Measurements from ENCODE around the gene NYNRIN. TPM values are rescaled to one million over a fixed set of nuclear protein-coding genes. Genes with fewer than 3 reads are reported as not detected.

Gene NYNRIN
- total RNA-seq, 1 experiment from 2014 or later = 18.7 TPM

DNA sequence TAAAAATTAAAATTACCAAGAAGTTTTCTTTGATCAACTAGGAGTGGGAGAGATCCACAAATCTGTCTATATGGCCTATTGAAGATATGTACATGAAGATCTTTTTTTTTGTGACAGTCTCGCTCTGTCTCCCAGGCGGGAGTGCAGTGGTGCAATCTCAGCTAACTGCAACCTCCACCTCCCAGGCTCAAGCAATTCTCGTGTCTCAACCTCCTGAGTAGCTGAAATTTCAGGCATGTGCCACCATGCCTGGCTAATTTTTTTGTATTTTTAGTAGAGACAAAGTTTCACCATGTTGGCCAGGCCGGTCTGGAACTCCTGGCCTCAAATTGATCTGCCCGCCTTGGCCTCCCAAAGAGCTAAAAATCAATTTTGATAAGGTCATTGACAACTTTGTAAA is 35.4 kb upstream of the NYNRIN start:
- H3K27ac ChIP-seq (ENCODE audit: insufficient read length, low read depth, low read length) = no peak overlapping the region
- H3K27me3 ChIP-seq (ENCODE audit: insufficient read depth, low read length) = no peaks in the 10 kb centered on the region; the same call in 1 of the 2 replicates
- H2BK120ac ChIP-seq (ENCODE audit: low read depth, low read length, poor library complexity, severe bottlenecking) = no peak overlapping the region
- H2BK15ac ChIP-seq (ENCODE audit: low read depth, low read length) = no peak overlapping the region
- no peak overlapping the region for H2BK5ac ChIP-seq (ENCODE audit: insufficient read length, low read length)
- H3K79me1 ChIP-seq (ENCODE audit: insufficient read depth, low read depth, low read length, poor library complexity, severe bottlenecking) = no peaks in the 10 kb centered on the region
- H3K23me2 ChIP-seq (ENCODE audit: insufficient read length, low read depth, low read length, poor library complexity, severe bottlenecking) = peaks cover 15% of the 10 kb centered on the region
- no peak overlapping the region for H3K27ac Mint-ChIP-seq
- no peak overlapping the region for H4K5ac ChIP-seq (ENCODE audit: insufficient read length, low read depth, low read length)
- H3K9me3 Mint-ChIP-seq = no peaks in the 10 kb centered on the region
- no peak overlapping the region for H3K18ac ChIP-seq (ENCODE audit: insufficient read length, low read depth, low read length)
- no peaks in the 10 kb centered on the region for H3K4me1 ChIP-seq (ENCODE audit: insufficient read depth, low read length)
- WGBS (ENCODE audit: extremely low coverage, insufficient read length, low lambda C conversion rate) = no CpG with 5 or more reads among the region's 5 CpGs
- TF ChIP-seq, protein P1, sequence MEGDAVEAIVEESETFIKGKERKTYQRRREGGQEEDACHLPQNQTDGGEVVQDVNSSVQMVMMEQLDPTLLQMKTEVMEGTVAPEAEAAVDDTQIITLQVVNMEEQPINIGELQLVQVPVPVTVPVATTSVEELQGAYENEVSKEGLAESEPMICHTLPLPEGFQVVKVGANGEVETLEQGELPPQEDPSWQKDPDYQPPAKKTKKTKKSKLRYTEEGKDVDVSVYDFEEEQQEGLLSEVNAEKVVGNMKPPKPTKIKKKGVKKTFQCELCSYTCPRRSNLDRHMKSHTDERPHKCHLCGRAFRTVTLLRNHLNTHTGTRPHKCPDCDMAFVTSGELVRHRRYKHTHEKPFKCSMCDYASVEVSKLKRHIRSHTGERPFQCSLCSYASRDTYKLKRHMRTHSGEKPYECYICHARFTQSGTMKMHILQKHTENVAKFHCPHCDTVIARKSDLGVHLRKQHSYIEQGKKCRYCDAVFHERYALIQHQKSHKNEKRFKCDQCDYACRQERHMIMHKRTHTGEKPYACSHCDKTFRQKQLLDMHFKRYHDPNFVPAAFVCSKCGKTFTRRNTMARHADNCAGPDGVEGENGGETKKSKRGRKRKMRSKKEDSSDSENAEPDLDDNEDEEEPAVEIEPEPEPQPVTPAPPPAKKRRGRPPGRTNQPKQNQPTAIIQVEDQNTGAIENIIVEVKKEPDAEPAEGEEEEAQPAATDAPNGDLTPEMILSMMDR (conservative IDR thresholded peaks at IDR 0.05) = no peak
- H3K27me3 Mint-ChIP-seq (ENCODE audit: low read depth) = peaks cover 52% of the 10 kb centered on the region
- H3K4ac ChIP-seq (ENCODE audit: low read depth, low read length) = no peak overlapping the region
- no peak overlapping the region for H3K23ac ChIP-seq (ENCODE audit: insufficient read length, low read depth, low read length)
- no peaks in the 10 kb centered on the region for H3K79me2 ChIP-seq (ENCODE audit: insufficient read depth, low read length)
- H3K9me3 ChIP-seq (ENCODE audit: control insufficient read depth, low read depth, low read length) = no peaks in the 10 kb centered on the region
- H3K4me2 ChIP-seq (ENCODE audit: insufficient read depth, insufficient read length, low read length) = no peak overlapping the region
- H3K9ac ChIP-seq (ENCODE audit: extremely low read depth, insufficient read length, low read length) = no peak overlapping the region
- H2BK12ac ChIP-seq (ENCODE audit: insufficient read length, low read depth, low read length) = no peak overlapping the region
- no peak overlapping the region for H2AFZ ChIP-seq (ENCODE audit: low read length)
- H3K4me1 Mint-ChIP-seq = peaks cover 12 to 13% of the 10 kb centered on the region in 2 experiments
- H3T11ph ChIP-seq (ENCODE audit: low read length) = no peak overlapping the region
- H4K91ac ChIP-seq (ENCODE audit: insufficient read length, low read depth, low read length) = no peak overlapping the region
- H3K56ac ChIP-seq (ENCODE audit: insufficient read length, low read depth, low read length) = no peak overlapping the region
- no peak overlapping the region for H4K8ac ChIP-seq (replicated peaks; ENCODE audit: insufficient read length, low read depth, low read length)
- no peak for DNase-seq
- H4K20me1 ChIP-seq (ENCODE audit: control insufficient read depth, insufficient read depth, insufficient read length) = no peaks in the 10 kb centered on the region
- H3K14ac ChIP-seq (ENCODE audit: insufficient read depth, low read length) = no peak overlapping the region
- no peak overlapping the region for H3K4me3 Mint-ChIP-seq
- H3K36me3 Mint-ChIP-seq (ENCODE audit: insufficient read depth in 1 of 3, low read depth in 3 of 3) = no peaks in the 10 kb centered on the region
- H2BK20ac ChIP-seq (ENCODE audit: low read depth, low read length, poor library complexity, severe bottlenecking) = no peak overlapping the region
- no peak overlapping the region for H2AK5ac ChIP-seq (ENCODE audit: insufficient read length, low read length)
